Measurements from ENCODE around the gene KRTAP17-1.

KRTAP17-1 gene

GRCh38 chr17:41315814-41316445 is 420 bp upstream of the KRTAP17-1 start:
- no peak for DNase-seq (ENCODE audit: low read depth)
- H3K4me3 ChIP-seq (ENCODE audit: low read depth, low read length) = no peak overlapping the region
- TF ChIP-seq CTCF (IDR thresholded peaks at IDR 0.05; ENCODE audit: low read depth, low read length, missing control alignments) = no peak
- in situ Hi-C loops (cut with HindIII; ENCODE audit: low sequenced_read_pairs) = no loop called here

GRCh38 chr17:41311111-41311510 is 4.4 kb downstream of the KRTAP17-1 start:
- no peak for TF ChIP-seq CTCF (IDR thresholded peaks at IDR 0.05; ENCODE audit: low read depth, low read length, missing control alignments)
- in situ Hi-C loops (cut with HindIII; ENCODE audit: low sequenced_read_pairs) = no loop called here
- no peak overlapping the region for H3K4me3 ChIP-seq (ENCODE audit: low read depth, low read length)
- DNase-seq (ENCODE audit: low read depth) = no peak

GRCh38 chr17:41308918-41309359 is 6.6 kb downstream of the KRTAP17-1 start, which contains the start of gene KRTAP16-1:
KRTAP16-1 (minus strand) TSS chr17:41309309; CDS start chr17:41309253, 56 bp downstream.
- H3K4me3 ChIP-seq (ENCODE audit: low read depth, low read length) = no peak within 1 kb of the TSS
- in situ Hi-C loops (cut with HindIII; ENCODE audit: low sequenced_read_pairs) = no loop called here
- DNase-seq (ENCODE audit: low read depth) = no peak

GRCh38 chr17:41308251-41308917 is 7.1 kb downstream of the KRTAP17-1 start:
- in situ Hi-C loops (cut with HindIII; ENCODE audit: low sequenced_read_pairs) = no loop called here
- no peak for TF ChIP-seq CTCF (IDR thresholded peaks at IDR 0.05; ENCODE audit: low read depth, low read length, missing control alignments)
- DNase-seq (ENCODE audit: low read depth) = no peak
- no peak overlapping the region for H3K4me3 ChIP-seq (ENCODE audit: low read depth, low read length)

More at GRCh38 chr17:41308918-41309359, 6.6 kb downstream of the KRTAP17-1 start, which contains the start of gene KRTAP16-1:
- no peak for TF ChIP-seq CTCF (IDR thresholded peaks at IDR 0.05; ENCODE audit: low read depth, low read length, missing control alignments)

- peak overlapping the region; percentile 1 for H3K4me3 ChIP-seq (ENCODE audit: low read depth, low read length)
- no peak for TF ChIP-seq CTCF (IDR thresholded peaks at IDR 0.05; ENCODE audit: low read depth, low read length, missing control alignments)
- peak; percentile 50 for DNase-seq (ENCODE audit: low read depth)
- in situ Hi-C loops (cut with HindIII; ENCODE audit: low sequenced_read_pairs) = no loop called here
These were observed 7.9 kb downstream of the KRTAP17-1 start for GRCh38 chr17:41307647-41308046.

- H3K4me3 ChIP-seq (ENCODE audit: low read depth, low read length) = no peak overlapping the region
- no peak for TF ChIP-seq CTCF (IDR thresholded peaks at IDR 0.05; ENCODE audit: low read depth, low read length, missing control alignments)
- no peak for DNase-seq (ENCODE audit: low read depth)
- in situ Hi-C loops (cut with HindIII; ENCODE audit: low sequenced_read_pairs) = no loop called here
These were observed 11.4 kb downstream of the KRTAP17-1 start for GRCh38 chr17:41304091-41304490.

All from astrocyte of the cerebellum (primary cell).